ENCODE data around the gene KCNJ3. TPM values are rescaled to one million over a fixed set of nuclear protein-coding genes. Genes with fewer than 3 reads are reported as not detected.

KCNJ3 gene
- total RNA-seq, result 1.6 TPM

GRCh38 chr2:154698296-154698720, at the start of gene KCNJ3:
Gene KCNJ3, plus strand, starts transcription at chr2:154698695. Its CDS starts 81 bp downstream, at chr2:154698776.
- DNase-seq, result no peak

GRCh38 chr2:154655499-154655898, 43.0 kb upstream of the KCNJ3 start:
- DNase-seq, result no peak

GRCh38 chr2:154658854-154659253, 39.6 kb upstream of the KCNJ3 start:
- no peak for DNase-seq

- no peak for DNase-seq
These were observed 34.2 kb upstream of the KCNJ3 start for GRCh38 chr2:154664248-154664647.

- no peak for DNase-seq
These were observed 28.4 kb upstream of the KCNJ3 start for GRCh38 chr2:154670083-154670482.

- no peak for DNase-seq
These were observed 24.8 kb upstream of the KCNJ3 start for GRCh38 chr2:154673694-154674093.

- no peak for DNase-seq
These were observed 21.1 kb upstream of the KCNJ3 start for GRCh38 chr2:154677401-154677800.

GRCh38 chr2:154681741-154682140, 16.8 kb upstream of the KCNJ3 start:
- no peak for DNase-seq

- DNase-seq, result no peak
These were observed 12.3 kb upstream of the KCNJ3 start for GRCh38 chr2:154686162-154686561.

- DNase-seq, result no peak
These were observed 10.1 kb upstream of the KCNJ3 start for GRCh38 chr2:154688373-154688772.

GRCh38 chr2:154689158-154689557, 9.3 kb upstream of the KCNJ3 start:
- DNase-seq, result no peak

GRCh38 chr2:154692927-154693326, 5.6 kb upstream of the KCNJ3 start:
- no peak for DNase-seq

- DNase-seq, result peak; percentile 16
These were observed 4.7 kb upstream of the KCNJ3 start for GRCh38 chr2:154693741-154694340.

GRCh38 chr2:154694881-154695280, 3.6 kb upstream of the KCNJ3 start:
- no peak for DNase-seq

- DNase-seq, result no peak
These were observed 2.1 kb upstream of the KCNJ3 start for GRCh38 chr2:154696369-154696768.

GRCh38 chr2:154696810-154697417, 1.6 kb upstream of the KCNJ3 start:
- no peak for DNase-seq

GRCh38 chr2:154697418-154698252, 860 bp upstream of the KCNJ3 start:
- peak; percentile 41 for DNase-seq

GRCh38 chr2:154698721-154699574, 453 bp downstream of the KCNJ3 start:
- DNase-seq, result peak; percentile 14

- DNase-seq, result no peak
These were observed 1.1 kb downstream of the KCNJ3 start for GRCh38 chr2:154699575-154699930.

GRCh38 chr2:154700136-154700535, 1.6 kb downstream of the KCNJ3 start:
- no peak for DNase-seq

- DNase-seq, result no peak
These were observed 6.5 kb downstream of the KCNJ3 start for GRCh38 chr2:154704991-154705390.

GRCh38 chr2:154706660-154707059, 8.2 kb downstream of the KCNJ3 start:
- no peak for DNase-seq
